ENCODE results near the gene MAPK12.

MAPK12 gene

GRCh38 chr22:50261615-50262459, at the start of gene MAPK12:
TSS of gene MAPK12 (minus strand) at chr22:50261683. CDS start at chr22:50261509, 174 bp downstream.
- no peak for DNase-seq

- DNase-seq: no peak
These were observed 49.5 kb upstream of the MAPK12 start for GRCh38 chr22:50310949-50311444.

DNA sequence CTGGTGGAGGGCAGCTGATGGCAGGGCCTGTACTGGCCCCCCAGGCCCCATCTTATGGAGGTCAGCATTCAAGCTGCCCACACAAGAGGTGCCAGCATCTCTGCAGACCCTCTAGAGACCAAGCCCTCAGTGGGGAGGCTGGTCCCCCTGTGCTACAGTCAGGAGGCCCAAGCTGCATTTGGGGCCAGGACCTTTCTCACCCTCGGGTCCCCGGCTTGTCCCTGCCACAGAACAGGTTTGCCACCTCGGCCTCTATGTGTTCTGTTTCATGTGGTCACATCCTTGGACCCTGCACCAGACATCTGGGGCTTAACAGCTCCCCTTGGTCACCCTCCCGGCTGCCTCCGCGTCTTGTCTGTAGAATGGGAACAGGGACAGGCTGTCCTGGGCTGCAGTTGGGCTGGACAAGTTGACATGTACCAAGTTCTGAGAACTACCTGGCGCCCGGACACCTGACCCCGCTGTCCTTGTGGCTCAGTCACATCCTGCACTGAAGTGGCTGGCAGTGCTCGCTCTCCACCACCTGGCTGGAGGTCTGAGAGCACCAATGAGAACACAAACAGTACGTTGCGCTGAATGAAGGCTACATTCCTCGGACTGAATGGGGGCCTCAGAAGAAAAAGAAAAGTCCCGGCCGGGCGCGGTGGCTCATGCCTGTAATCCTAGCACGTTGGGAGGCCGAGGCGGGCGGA, 48.7 kb upstream of the MAPK12 start:
- no peak for DNase-seq

DNA sequence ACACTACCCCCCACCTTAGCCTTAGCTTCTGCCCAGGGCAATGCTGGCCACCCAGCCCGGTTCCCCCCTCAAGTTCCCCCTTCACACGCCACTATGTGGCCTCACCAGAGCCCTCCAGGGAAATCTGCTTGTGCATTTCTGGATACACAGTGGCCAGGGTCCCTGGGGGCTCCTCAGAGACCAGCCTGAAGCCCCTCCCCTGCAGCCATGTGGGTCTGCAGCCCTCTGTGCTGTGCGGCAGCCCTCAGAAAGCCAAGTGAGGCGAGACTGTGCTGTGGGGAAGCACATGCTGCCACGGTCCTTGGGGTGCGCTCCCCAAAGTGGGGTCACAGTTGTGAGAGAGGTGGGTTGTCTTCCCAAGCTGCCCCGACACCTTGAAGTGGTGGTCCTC, 48.1 kb upstream of the MAPK12 start:
- DNase-seq: no peak

DNA sequence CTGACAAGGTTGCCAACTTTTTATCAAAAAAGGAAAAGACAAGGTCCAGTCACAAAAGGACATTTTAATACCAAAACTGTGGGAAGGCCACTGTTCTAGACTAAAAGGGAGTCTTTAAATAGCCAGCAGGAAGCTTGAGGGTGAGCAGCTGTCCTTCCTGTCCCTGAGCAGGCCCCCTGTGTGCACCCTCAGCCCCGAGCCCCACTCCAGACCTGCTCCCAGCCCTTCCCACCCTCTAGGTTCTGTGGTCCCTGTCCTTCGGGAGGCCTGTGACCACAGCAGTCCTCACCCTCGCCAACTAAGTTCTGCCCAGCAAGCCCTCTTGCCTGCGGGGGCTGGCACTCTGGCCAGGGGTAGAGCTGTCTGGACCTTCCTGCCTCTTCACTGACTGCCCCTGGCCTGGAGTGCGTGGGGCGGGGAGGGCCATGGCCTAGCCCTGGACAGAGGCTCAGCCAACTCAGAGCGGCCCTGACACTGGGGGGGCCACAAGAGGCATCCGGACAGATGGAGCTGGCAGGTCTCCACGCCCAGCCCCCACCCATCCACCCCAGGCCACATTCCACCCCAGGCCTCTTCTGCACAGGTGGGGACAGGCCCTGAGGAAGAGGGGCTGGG, 47.6 kb upstream of the MAPK12 start:
- DNase-seq: no peak

- DNase-seq: no peak
These were observed 47.1 kb upstream of the MAPK12 start for GRCh38 chr22:50308597-50308935.

DNA sequence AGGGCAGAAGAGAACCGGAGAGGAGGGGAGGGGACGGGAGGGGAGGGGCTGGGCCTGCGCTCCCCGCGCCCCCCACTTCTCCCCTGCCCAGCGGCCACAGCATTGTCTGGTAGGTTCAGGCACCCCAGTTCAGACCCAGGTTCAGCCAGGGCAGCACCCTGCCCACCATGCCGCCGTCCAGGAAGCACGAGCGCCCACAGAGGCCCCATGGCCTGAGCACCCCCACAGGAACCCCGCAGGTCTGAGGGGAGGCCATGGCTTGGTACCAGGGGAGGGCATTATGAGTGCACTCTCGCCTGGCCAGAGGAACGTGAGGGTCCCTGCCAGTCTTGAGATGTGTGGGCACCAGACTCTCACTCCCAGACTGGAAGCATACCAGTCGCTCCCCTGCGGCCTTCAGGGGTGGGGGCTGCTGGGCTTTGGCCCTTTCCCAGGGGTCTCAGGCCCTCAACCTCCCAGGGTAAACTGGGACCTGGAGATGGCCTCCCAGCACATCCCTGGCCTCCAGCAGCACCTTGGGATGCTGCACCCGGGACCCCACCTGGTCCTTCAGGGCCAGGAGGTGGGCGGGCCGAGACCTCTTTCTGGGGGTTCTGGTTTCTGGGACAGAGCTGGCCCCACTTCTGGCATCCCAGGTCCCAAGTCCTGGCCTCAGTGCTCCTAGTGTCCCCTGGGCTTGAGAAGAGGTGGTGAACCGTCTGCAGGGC, 46.6 kb upstream of the MAPK12 start:
- no peak for DNase-seq

GRCh38 chr22:50306753-50307749, 45.6 kb upstream of the MAPK12 start, which contains the start of gene PLXNB2:
TSS of gene PLXNB2 (minus strand) at chr22:50307646. CDS start at chr22:50290584, 17,062 bp downstream.
- DNase-seq: peak; percentile 34

DNA sequence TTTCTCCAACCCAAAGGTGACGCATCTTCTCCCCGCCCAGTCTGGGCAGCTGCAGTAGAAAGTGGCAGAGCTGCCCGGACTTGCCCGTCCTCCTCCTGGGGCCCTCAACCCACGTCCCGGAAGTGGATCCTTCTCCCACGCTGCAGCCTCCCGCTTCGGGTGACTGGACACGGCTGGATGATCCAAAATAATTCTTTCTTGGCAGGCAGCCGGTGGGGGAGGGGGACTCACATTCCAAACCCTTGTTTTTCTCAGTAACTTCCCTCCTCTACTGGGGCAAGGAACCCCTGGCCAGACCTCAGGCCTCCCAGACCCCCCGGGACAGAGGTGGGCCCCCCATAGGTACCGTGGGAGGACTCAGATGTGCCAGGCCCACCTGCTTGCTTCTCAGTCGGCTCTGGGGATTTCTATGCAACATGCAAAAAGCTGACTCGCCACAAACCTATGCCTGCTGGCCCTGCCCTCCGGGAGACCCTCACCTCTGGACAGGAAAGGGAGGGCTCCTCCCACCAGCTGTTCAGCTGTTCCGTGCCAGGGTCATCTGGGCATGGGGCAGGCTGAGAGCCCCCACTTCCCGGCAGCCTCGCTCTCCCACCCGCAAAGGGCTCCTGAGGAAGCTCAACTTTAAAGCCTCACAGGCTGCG, 44.6 kb upstream of the MAPK12 start:
- DNase-seq: no peak

- DNase-seq: no peak
These were observed 44.0 kb upstream of the MAPK12 start for GRCh38 chr22:50305393-50305922.

GRCh38 chr22:50304528-50305392, 43.3 kb upstream of the MAPK12 start:
- DNase-seq: no peak

DNA sequence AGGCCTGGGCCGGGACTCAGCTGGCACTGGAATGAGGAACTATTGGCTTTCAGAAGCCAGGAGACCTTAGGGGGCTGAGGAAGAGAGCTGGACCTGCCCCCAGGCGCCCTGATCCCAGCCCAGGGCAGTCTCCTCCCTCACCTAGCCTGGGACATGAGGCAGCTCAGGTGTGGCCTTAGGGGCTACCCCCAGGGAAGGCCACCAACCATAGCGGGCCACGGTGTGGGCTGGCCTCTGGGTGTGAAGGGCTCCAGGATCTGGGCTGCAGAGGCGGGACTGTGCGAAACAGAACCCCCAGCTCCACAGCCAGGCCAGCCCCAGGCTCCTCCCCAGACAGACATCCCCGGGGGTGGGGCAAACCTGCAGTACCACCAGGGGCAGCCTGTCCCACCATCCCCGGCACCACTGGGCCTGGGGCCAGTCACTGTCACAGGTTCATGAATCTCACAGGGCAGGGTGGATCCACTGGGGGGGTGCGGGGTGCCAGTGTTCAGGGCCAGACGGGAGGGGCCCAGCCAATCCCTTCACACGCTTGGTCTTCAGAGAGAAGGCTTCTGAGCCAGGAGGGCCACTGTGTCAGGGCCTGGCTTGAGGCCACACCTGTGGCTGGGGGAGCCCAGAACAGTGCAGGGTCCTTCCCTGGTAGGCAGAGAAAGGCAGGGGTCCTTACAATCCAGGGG, 42.5 kb upstream of the MAPK12 start:
- DNase-seq: no peak

DNA sequence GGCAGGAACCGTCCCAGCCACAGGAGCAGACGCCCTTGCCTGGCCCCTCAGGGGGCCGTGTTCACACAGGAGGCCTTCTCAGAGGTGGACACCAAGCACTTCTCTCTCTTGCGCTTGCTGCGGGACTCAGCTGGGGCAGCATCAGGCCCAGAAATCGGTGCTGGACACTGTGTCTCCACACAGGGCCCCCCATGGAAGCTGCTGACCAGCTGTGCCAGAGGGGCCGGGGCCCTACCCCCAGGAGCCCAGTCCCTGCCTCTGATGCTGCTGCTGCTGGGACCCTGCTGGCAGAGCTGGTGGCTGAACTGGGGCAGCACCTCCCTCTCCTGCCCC, 42.0 kb upstream of the MAPK12 start:
- DNase-seq: no peak

DNA sequence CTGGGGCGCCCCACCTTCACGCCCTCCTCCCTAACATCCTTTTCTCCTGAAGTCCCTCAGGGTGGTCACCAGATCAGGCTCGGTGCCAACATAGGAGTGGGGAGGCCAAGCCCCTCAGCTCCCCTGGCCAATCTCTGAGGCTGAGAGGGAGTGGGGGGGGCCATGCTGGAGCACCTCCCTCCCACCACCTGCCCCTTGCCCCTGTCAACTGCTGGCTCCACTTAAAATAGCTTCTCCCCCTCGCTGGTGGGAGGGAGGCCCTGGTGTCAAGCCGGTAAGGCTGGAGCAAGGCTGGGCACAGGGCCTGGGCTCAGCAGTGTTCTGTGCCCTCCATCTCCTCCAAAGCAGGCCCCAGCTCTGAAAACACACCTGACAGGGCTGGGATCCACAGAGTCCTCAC, 41.1 kb upstream of the MAPK12 start:
- DNase-seq: no peak

GRCh38 chr22:50302041-50302541, 40.6 kb upstream of the MAPK12 start:
- DNase-seq: no peak

DNA sequence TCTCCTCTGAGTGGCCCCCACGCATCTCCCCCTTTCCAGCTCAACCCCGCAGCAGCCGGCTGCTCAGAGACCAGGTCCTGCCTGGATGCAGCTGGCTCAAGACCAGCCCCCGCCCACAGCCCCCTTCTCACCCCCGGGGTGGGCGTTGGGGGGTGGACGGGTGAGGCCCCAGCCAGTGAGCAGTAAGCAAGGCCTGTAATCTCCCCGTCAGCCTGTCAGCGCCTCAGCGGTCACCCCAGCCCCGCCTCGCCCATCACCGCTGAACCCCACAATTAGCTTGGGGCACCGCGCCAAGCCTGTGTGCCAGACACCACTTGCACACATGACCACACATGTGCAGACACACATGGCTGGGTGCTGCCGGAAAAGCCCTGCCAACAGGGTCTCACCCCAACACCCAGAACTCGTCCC, 40.1 kb upstream of the MAPK12 start:
- DNase-seq: no peak

- DNase-seq: no peak
These were observed 39.3 kb upstream of the MAPK12 start for GRCh38 chr22:50300620-50301257.

DNA sequence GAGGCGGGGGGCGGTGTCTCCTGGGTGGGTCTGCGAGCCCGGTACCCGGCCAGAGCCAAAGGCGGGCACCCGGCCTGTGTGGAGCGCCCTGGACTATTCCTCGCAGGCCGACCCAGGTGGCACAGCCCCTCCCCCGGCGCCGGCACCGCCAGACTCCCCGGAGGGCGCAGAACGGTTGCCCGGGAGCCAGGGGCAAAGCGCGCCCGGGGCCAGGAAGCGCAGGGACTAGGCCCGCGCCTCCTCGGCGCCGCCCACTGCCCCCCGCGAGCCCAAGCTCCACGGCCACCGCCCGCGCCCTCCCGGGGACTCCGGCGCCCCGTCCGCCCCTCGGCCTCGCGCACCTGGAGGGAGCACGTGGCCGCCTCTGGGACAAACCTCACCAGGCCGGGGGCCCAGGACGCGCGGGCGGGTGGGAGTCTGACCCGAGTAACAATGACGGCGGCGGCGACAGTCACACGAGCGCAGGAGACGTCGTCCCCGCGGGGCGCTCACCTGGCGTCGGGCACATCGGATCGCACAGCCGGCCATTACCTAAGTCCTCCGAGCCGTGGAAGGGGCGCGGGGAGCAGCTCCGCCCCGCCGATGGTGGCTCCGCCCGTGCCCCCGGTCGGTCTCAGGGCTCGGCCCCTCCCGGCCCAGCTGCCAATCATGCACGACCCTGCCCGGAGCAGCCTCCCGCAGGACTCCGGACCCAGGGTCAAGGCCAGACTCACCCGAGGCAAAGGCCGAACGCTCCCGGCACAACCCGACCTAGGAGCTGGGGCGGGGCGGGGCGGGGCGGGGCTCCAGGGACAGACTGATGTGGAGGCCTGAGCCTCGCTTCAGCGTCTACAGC, 38.5 kb upstream of the MAPK12 start:
- no peak for DNase-seq
